8988T (cell line): Measurements from ENCODE around the gene NUTF2.
"Not testable (repeated sequence)": the region's sequence is repeated elsewhere in the genome, so short reads cannot be mapped to it uniquely, and the experiment has no call there.

Source experiments
- DNase-seq: peaks from one replicate; pipeline ENCODE4 v3.0.0; 2011

The NUTF2 gene

GRCh38 chr16:67841198-67841815, 5.4 kb upstream of the NUTF2 start:
- no peak for DNase-seq

GRCh38 chr16:67841816-67842508, 4.8 kb upstream of the NUTF2 start, which contains the start of gene THAP11:
THAP11 (plus strand) TSS chr16:67842320; CDS start chr16:67842555, 235 bp downstream.
- peak; percentile 98 for DNase-seq

GRCh38 chr16:67842509-67843342, 4.0 kb upstream of the NUTF2 start:
- DNase-seq: peak; percentile 77

GRCh38 chr16:67843343-67843765, 3.4 kb upstream of the NUTF2 start:
- no peak for DNase-seq

- DNase-seq: no peak
These were observed 2.2 kb upstream of the NUTF2 start for GRCh38 chr16:67844497-67844896.

- no peak for DNase-seq
These were observed 1.3 kb upstream of the NUTF2 start for GRCh38 chr16:67845291-67846062.

GRCh38 chr16:67846063-67846319, 742 bp upstream of the NUTF2 start:
- DNase-seq: no peak

- DNase-seq: peak; percentile 76
These were observed 530 bp downstream of the NUTF2 start, which contains the start of gene CENPT for GRCh38 chr16:67847064-67847861. CENPT (minus strand) TSS chr16:67847693; CDS start chr16:67833859, 13,834 bp downstream.

GRCh38 chr16:67848118-67848517, 1.4 kb downstream of the NUTF2 start:
- no peak for DNase-seq

GRCh38 chr16:67853670-67854069, 6.9 kb downstream of the NUTF2 start:
- no peak for DNase-seq

GRCh38 chr16:67855789-67856188, 9.1 kb downstream of the NUTF2 start:
- no peak for DNase-seq

- no peak for DNase-seq
These were observed 10.3 kb downstream of the NUTF2 start for GRCh38 chr16:67856927-67857546.

GRCh38 chr16:67857547-67858233, 11.0 kb downstream of the NUTF2 start:
- DNase-seq: no peak

- DNase-seq: no peak
These were observed 11.8 kb downstream of the NUTF2 start for GRCh38 chr16:67858500-67858899.

GRCh38 chr16:67860589-67861398, 14.1 kb downstream of the NUTF2 start:
- DNase-seq: no peak

GRCh38 chr16:67861877-67862276, 15.1 kb downstream of the NUTF2 start:
- no peak for DNase-seq

GRCh38 chr16:67862623-67863583, 16.2 kb downstream of the NUTF2 start:
- no peak for DNase-seq

GRCh38 chr16:67864044-67864443, 17.3 kb downstream of the NUTF2 start:
- DNase-seq: not testable (repeated sequence)

- no peak for DNase-seq
These were observed 17.9 kb downstream of the NUTF2 start for GRCh38 chr16:67864594-67864993.
